GM12878 (cell line): ENCODE measurements around the gene PRF1. TPM values are rescaled to one million over a fixed set of nuclear protein-coding genes. Genes with fewer than 3 reads are reported as not detected.

Experiments used
- ATAC-seq: fragments of 200-7000 bp; cut with Tn5 transposase; 3 replicates; pipeline ENCODE4 v1.9.1; 2020; ENCODE audit warnings: mild to moderate bottlenecking, moderate library complexity
- BruUV-seq: library from RNA; stranded (reverse); fragments of 400-500 nt; replicated peaks from 2 replicates; lab custom pipeline; 2021; lab: Mats Ljungman, UMichigan
- CTCF ChIA-PET: fragments of 300-600 bp; sonication (Branson Sonifier 250); formaldehyde crosslinking; extraction: SDS; loops from one replicate; lab custom pipeline; 2021; ENCODE audit warnings: inconsistent platforms; lab: Yijun Ruan, JAX
- POLR2A ChIA-PET: fragments of 350-600 bp; formaldehyde crosslinking; extraction: SDS; loops from one replicate; lab custom pipeline; 2021; ENCODE audit warnings: inconsistent platforms; lab: Charles Lee
- RAD21 ChIA-PET: fragments of 300-600 bp; sonication (Branson Sonifier 250); formaldehyde crosslinking; loops from one replicate; lab custom pipeline; 2023; ENCODE audit warnings: antibody characterized with exemption; ENCODE audit not compliant: unreplicated experiment; lab: Charles Lee
- SMC1A ChIA-PET: fragments of 300-600 bp; sonication (Branson Sonifier 250); formaldehyde crosslinking; loops from one replicate; lab custom pipeline; 2023; ENCODE audit not compliant: unreplicated experiment, uncharacterized antibody; lab: Charles Lee
- DNase-seq: peaks from one replicate; pipeline ENCODE4 v3.0.0-alpha.2; 2011; ENCODE audit warnings: low read depth, low spot score
- FAIRE-seq: peaks from 3 replicates; lab custom pipeline; 2011; peaks lifted over from hg19 to GRCh38; lab: Jason Lieb, UNC
- H2AFZ ChIP-seq: 2 replicates; pipeline ENCODE4 v1.6.0; 2011; ENCODE audit warnings: low read depth, low read length, control low read depth; ENCODE audit not compliant: control insufficient read depth
- H3K27ac ChIP-seq: 2 replicates; pipeline ENCODE4 v1.5.1; 2011; ENCODE audit warnings: control low read depth; ENCODE audit not compliant: control insufficient read depth, insufficient read depth
- H3K27me3 ChIP-seq, 2 experiments: replicated peaks in 1 of 2; 2 replicates each; pipeline versions ENCODE4 v1.6.0 to v1.6.1; 2011; ENCODE audit warnings: low read length in 1 of 2; ENCODE audit not compliant: control insufficient read depth in 2 of 2, insufficient read depth in 2 of 2
- H3K36me3 ChIP-seq, 2 experiments: 2 replicates each; pipeline ENCODE4 v1.5.1; 2011; ENCODE audit warnings: low read length in 1 of 2; ENCODE audit not compliant: control insufficient read depth in 2 of 2, insufficient read depth in 2 of 2
- H3K4me1 ChIP-seq: 2 replicates; pipeline ENCODE4 v1.6.1; 2011; ENCODE audit warnings: mild to moderate bottlenecking, low read length, moderate library complexity, mixed read lengths; ENCODE audit not compliant: control insufficient read depth, insufficient read depth
- H3K4me2 ChIP-seq: 2 replicates; pipeline ENCODE4 v1.6.0; 2011; ENCODE audit warnings: control low read depth; ENCODE audit not compliant: control insufficient read depth, insufficient read depth
- H3K4me3 ChIP-seq: fragments of 200-600 bp; sonication (generic); 2 replicates; pipeline ENCODE4 v1.5.1; 2016
- H3K79me2 ChIP-seq: 2 replicates; pipeline ENCODE4 v1.6.0; 2011; ENCODE audit warnings: low read length; ENCODE audit not compliant: control insufficient read depth, insufficient read depth
- H3K9ac ChIP-seq: 2 replicates; pipeline ENCODE4 v1.8.0; 2011; ENCODE audit warnings: low read length, control low read depth, mixed read lengths; ENCODE audit not compliant: control insufficient read depth, insufficient read depth
- H3K9me3 ChIP-seq: replicated peaks from 3 replicates; pipeline ENCODE4 v1.5.1; 2011; ENCODE audit warnings: mild to moderate bottlenecking, low read length; ENCODE audit not compliant: control insufficient read depth, insufficient read depth
- H4K20me1 ChIP-seq: 2 replicates; pipeline ENCODE4 v1.6.0; 2011; ENCODE audit not compliant: control insufficient read depth, insufficient read depth
- ASH2L ChIP-seq: fragments of 300-600, 200-600 bp; sonication (generic); IDR thresholded peaks from 2 replicates; pipeline ENCODE4 v1.6.1; 2017; ENCODE audit warnings: low read depth, mild to moderate bottlenecking, borderline replicate concordance
- ATF7 ChIP-seq: fragments of 450-650 bp; IDR thresholded peaks from 2 replicates; pipeline ENCODE4 v1.6.1; 2016; ENCODE audit warnings: low read depth, mild to moderate bottlenecking
- BMI1 ChIP-seq: fragments of 450-650 bp; IDR thresholded peaks from 2 replicates; pipeline ENCODE4 v1.6.1; 2016; ENCODE audit warnings: mild to moderate bottlenecking, moderate library complexity, borderline replicate concordance
- CHD1 ChIP-seq: IDR thresholded peaks from 2 replicates; pipeline ENCODE4 v1.6.1; 2012; ENCODE audit warnings: low read depth, low read length, improper control_type of control experiment
- SMAD1 ChIP-seq: fragments of 450-650 bp; IDR thresholded peaks from 2 replicates; pipeline ENCODE4 v1.6.1; 2018; ENCODE audit warnings: mild to moderate bottlenecking, low read depth; ENCODE audit not compliant: partially characterized antibody
- SREBF1 ChIP-seq: IDR thresholded peaks from 2 replicates; pipeline ENCODE4 v1.6.1; 2012; ENCODE audit warnings: mild to moderate bottlenecking, low read length
- WRNIP1 ChIP-seq: IDR thresholded peaks from 2 replicates; pipeline ENCODE4 v1.6.1; 2011; ENCODE audit warnings: low read depth, low read length, improper control_type of control experiment, borderline replicate concordance
- YY1 ChIP-seq: IDR thresholded peaks from 2 replicates; pipeline ENCODE4 v1.6.1; 2011; ENCODE audit warnings: low read depth, mild to moderate bottlenecking, low read length
- WGBS: methylation state at CpG from one replicate; pipeline ENCODE4 v1.1.6; 2016; ENCODE audit warnings: low lambda C conversion rate; ENCODE audit not compliant: insufficient replicate concordance, insufficient coverage; ENCODE audit errors: missing lambda C conversion rate; 5-methylcytosine and 5-hydroxymethylcytosine counted together
- in situ Hi-C: fragments of 300-500 bp; cut with MboI; formaldehyde crosslinking; loops from 9 replicates; pipeline ENCODE4 v1.14.3; 2018; ENCODE audit warnings: mixed read lengths
- intact Hi-C: fragments of 100-400 bp; cut with micrococcal nuclease; formaldehyde crosslinking; loops from one replicate; pipeline ENCODE4 v1.14.2; 2022; ENCODE audit not compliant: unreplicated experiment
- polyA plus RNA-seq, 11 experiments: library from polyadenylated mRNA; depleted of rRNA in 4 of 11; unstranded in 6 of 11; stranded (reverse) in 5 of 11; fragments of >200 nt; fragmentation: Nextera tagmentation in 4 of 11; fragmentation: Illumina TruSeq in 1 of 11; extraction: Ambion mirVana in 4 of 11; extraction: Trizol in 1 of 11; gene quantifications; 1 replicate in 1 of 11; 2 replicates in 10 of 11; pipeline versions ENCODE4 v1.2.1 to v1.2.3, GENCODE V29; 2011 to 2016; ENCODE audit warnings: inconsistent platforms in 2 of 11, missing spikeins in 2 of 11, low read depth in 1 of 11
- total RNA-seq, 4 experiments: library from RNA; depleted of rRNA in 3 of 4; stranded (reverse); fragments of >200 nt in 3 of 4; fragmentation: Illumina TruSeq in 1 of 4; extraction: Trizol in 1 of 4; gene quantifications; 2 replicates each; pipeline versions ENCODE4 v1.2.1 to v1.2.3, GENCODE V29; 2013 to 2021
- TF ChIP-seq, protein P1 (sequence below): fragments of 450-650 bp; IDR thresholded peaks from 2 replicates; pipeline ENCODE4 v1.6.1; 2017; ENCODE audit warnings: mild to moderate bottlenecking

PRF1 gene
- total and polyA plus RNA-seq, 10 of the 15 experiments (the other 5 are each of a cell fraction or from before 2014, with no cell fraction given), result 0.84 to 15.7 (median 1.3) TPM

DNA sequence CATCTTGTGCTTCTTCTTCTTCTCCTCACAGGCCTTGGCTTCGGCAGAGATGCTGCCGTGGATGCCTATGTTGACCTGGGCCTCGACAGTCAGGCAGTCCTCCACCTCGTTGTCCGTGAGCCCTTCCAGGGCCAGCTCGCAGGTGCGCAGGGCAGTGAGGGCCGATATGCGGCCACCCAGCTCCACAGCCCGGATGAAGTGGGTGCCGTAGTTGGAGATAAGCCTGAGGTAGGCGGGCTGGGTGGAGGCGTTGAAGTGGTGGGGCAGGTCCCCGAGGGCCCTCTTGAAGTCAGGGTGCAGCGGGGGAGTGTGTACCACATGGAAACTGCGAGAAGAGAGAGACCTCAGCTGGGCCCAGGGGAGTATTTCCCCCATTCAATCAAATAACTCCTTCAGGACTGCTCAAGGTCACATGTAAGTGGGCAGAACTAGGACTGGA is 3.7 kb downstream of the PRF1 start:
- Histone ChIP-seq H3K4me3 (no peak overlapping the region), H4K20me1 (no peaks in the 10 kb centered on the region), H3K79me2 (no peaks in the 10 kb centered on the region), H3K36me3 (no peaks in the 10 kb centered on the region), H3K27ac (no peak overlapping the region), H3K4me1 (no peaks in the 10 kb centered on the region), H3K9ac (no peak overlapping the region), H3K9me3 (no peaks in the 10 kb centered on the region), H2AFZ (no peak overlapping the region), H3K4me2 (no peak overlapping the region), H3K27me3 (no peaks in the 10 kb centered on the region)
- ATAC-seq (no peak), DNase-seq (no peak), FAIRE-seq (no peak)
- WGBS, result 51% methylated on average over 14 of the region's 16 CpGs
- ChIA-PET CTCF (no interaction called here), RAD21 (interaction anchor here (1.3 kb wide), 1 partner anchor 11 kb away, joined by 3 read pairs; no protein-coding TSS in a partner anchor), SMC1A (no interaction called here), POLR2A (no interaction called here)
- TF ChIP-seq CHD1, result no peak
- no peak for TF ChIP-seq YY1
- no peak for TF ChIP-seq BMI1
- TF ChIP-seq WRNIP1, result no peak
- intact Hi-C loops (no loop called here), in situ Hi-C loops (no loop called here)
- no TSS peak for BruUV-seq

DNA sequence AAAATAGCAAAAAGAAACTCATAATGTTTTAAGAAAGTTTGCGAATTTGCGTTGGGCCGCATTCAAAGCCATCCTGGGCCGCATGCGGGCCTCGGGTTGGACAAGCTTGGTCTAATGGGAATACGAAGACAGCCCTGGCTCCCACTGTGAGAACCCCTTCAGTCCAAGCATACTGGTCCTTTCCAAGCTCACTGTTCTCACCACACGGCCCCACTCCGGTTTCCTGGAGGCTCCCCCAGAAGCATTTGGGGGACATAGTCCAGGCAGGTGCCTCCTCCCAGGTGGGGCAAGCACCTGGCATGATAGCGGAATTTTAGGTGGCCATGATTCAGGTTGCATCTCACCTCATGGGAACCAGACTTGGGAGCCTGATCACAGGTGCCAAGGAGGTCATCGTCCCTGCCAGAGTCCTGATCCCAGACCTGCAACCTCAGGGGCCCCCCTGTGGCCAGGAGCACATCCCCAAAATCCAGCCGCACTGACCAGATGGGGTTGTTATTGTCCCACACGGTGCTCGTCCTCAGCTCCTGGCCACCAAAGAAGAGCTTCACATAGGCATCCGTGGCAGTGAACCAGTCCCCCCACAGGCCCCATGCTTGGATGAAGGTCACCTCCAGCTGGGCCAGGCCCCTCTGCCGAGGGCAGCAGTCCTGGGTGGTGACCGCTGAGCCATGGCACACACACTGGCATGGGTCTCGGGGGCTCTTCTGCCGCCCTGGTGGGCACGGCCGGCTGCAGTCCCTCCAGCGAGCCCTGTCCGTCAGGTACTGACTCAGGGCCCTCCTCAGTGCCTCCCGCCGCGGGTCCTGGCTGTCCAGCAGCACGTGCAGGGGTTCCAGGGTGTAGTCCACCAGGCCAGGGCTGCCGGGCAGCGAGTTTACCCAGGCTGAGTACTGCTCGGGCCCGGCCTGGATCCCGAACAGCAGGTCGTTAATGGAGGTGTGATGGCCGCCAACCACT is 4.4 kb downstream of the PRF1 start:
- in situ Hi-C loops (no loop called here), intact Hi-C loops (no loop called here)
- WGBS, result 75% methylated on average over 32 of the region's 34 CpGs
- no peaks in the 10 kb centered on the region for H3K36me3 ChIP-seq
- no peaks in the 10 kb centered on the region for H4K20me1 ChIP-seq
- no peaks in the 10 kb centered on the region for H3K9me3 ChIP-seq
- no peaks in the 10 kb centered on the region for H3K79me2 ChIP-seq
- POLR2A ChIA-PET, result interaction anchor here (0.6 kb wide), 2 partner anchors 10 to 144 kb away, joined by 3 to 5 read pairs; no protein-coding TSS in a partner anchor
- H3K4me2 ChIP-seq, result no peak overlapping the region
- no peak for FAIRE-seq
- SMC1A ChIA-PET, result interaction anchor here (1.4 kb wide), 1 partner anchor 10 kb away, joined by 6 read pairs; no protein-coding TSS in a partner anchor
- H3K4me3 ChIP-seq, result no peak overlapping the region
- no peak overlapping the region for H2AFZ ChIP-seq
- no peak overlapping the region for H3K27ac ChIP-seq
- no TSS peak for BruUV-seq
- H3K27me3 ChIP-seq, result no peaks in the 10 kb centered on the region
- RAD21 ChIA-PET, result interaction anchor here (0.7 to 0.8 kb wide), 3 partner anchors 12 to 34 kb away, joined by 3 to 4 read pairs (median 3); no protein-coding TSS in a partner anchor
- no peak for ATAC-seq
- TF ChIP-seq, protein P1, sequence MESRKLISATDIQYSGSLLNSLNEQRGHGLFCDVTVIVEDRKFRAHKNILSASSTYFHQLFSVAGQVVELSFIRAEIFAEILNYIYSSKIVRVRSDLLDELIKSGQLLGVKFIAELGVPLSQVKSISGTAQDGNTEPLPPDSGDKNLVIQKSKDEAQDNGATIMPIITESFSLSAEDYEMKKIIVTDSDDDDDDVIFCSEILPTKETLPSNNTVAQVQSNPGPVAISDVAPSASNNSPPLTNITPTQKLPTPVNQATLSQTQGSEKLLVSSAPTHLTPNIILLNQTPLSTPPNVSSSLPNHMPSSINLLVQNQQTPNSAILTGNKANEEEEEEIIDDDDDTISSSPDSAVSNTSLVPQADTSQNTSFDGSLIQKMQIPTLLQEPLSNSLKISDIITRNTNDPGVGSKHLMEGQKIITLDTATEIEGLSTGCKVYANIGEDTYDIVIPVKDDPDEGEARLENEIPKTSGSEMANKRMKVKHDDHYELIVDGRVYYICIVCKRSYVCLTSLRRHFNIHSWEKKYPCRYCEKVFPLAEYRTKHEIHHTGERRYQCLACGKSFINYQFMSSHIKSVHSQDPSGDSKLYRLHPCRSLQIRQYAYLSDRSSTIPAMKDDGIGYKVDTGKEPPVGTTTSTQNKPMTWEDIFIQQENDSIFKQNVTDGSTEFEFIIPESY, result no peak
- TF ChIP-seq SREBF1 (no peak), SMAD1 (no peak), ATF7 (no peak), ASH2L (no peak)
- CTCF ChIA-PET, result no interaction called here
- DNase-seq, result no peak
- H3K9ac ChIP-seq, result no peak overlapping the region
- no peaks in the 10 kb centered on the region for H3K4me1 ChIP-seq
